Gastrocnemius medialis (tissue), 4 donors: ENCODE results near the gene SDCCAG8.

Experiments
- CTCF ChIP-seq, 5 experiments: fragments of 450-650 bp in 3 of 5; fragments of 200-600 bp in 2 of 5; sonication (generic) in 2 of 5; IDR thresholded peaks in 4 of 5; conservative IDR thresholded peaks in 1 of 5; 1 replicate in 4 of 5; 2 replicates in 1 of 5; pipeline ENCODE4 v1.5.1; 2016 to 2019; ENCODE audit warnings: antibody characterized with exemption in 5 of 5, mild to moderate bottlenecking in 3 of 5, moderate library complexity in 3 of 5
- POLR2A ChIP-seq, 2 donors: fragments of 450-650 bp; IDR thresholded peaks; one replicate each; pipeline ENCODE4 v1.6.1; 2017; ENCODE audit warnings: antibody characterized with exemption in 2 of 2, mild to moderate bottlenecking in 2 of 2, moderate library complexity in 2 of 2

DNA sequence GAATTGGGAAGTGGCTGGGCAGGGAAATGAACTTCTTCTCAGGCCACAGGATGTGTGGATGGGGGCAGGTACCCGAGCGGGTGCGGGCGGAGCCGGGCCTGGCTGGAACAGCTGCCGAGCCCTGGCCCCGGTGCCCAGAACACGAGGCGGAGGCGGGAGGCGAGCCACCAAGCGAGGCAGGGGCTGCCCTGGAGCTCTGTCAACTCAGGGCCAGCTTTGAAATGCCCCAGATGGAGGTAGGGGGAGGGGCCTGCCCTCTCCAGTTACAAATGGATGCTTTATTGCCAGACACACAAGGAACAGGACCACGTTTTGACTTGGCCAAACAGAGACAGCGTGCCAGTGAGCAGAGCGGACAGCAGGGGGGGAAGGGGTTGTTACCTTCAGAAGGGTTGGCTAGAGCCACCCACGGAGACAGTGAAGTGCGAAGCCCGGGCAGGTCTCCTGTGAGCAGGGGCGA, 240.4 kb downstream of the SDCCAG8 start:
- TF ChIP-seq CTCF (IDR thresholded peaks at IDR 0.05 in 4 of 5, conservative IDR thresholded peaks at IDR 0.05 in 1 of 5): no peak
- no peak for TF ChIP-seq POLR2A (IDR thresholded peaks at IDR 0.05)
